SJCRH30 (cell line): ENCODE measurements around the gene LRRC75A. TPM values are rescaled to one million over a fixed set of nuclear protein-coding genes. Genes with fewer than 3 reads are reported as not detected.

Experiments used
- DNase-seq, 2 experiments: peaks; one replicate each; pipeline ENCODE4 v3.0.0-alpha.2; 2015 to 2020
- H3K27ac ChIP-seq: fragments of 250-450 bp; sonication (Bioruptor Pico); 2 replicates; pipeline ENCODE4 v1.5.1; 2020; ENCODE audit warnings: mild to moderate bottlenecking, moderate library complexity
- H3K27me3 ChIP-seq: fragments of 250-450 bp; sonication (Bioruptor Pico); 2 replicates; pipeline ENCODE4 v1.5.1; 2020; ENCODE audit warnings: mild to moderate bottlenecking, moderate library complexity
- H3K36me3 ChIP-seq: fragments of 250-450 bp; sonication (Bioruptor Pico); 2 replicates; pipeline ENCODE4 v1.5.1; 2020; ENCODE audit warnings: mild to moderate bottlenecking, moderate library complexity
- H3K4me1 ChIP-seq: fragments of 250-450 bp; sonication (Bioruptor Pico); 2 replicates; pipeline ENCODE4 v1.5.1; 2020; ENCODE audit warnings: mild to moderate bottlenecking, moderate library complexity
- H3K4me3 ChIP-seq: fragments of 250-450 bp; sonication (Bioruptor Pico); 2 replicates; pipeline ENCODE4 v1.5.1; 2020; ENCODE audit warnings: mild to moderate bottlenecking, moderate library complexity
- H3K9me3 ChIP-seq: fragments of 250-450 bp; sonication (Bioruptor Pico); replicated peaks from 2 replicates; pipeline ENCODE4 v1.5.1; 2020; ENCODE audit warnings: mild to moderate bottlenecking, moderate library complexity
- total RNA-seq: library from RNA; depleted of rRNA; stranded (reverse); fragments of >200 nt; shearing (Covaris generic); gene quantifications from 2 replicates; pipeline ENCODE4 v1.2.3, GENCODE V29; 2014

Gene LRRC75A
- total RNA-seq, 1 experiment from 2014 or later, result 3.7 TPM

DNA sequence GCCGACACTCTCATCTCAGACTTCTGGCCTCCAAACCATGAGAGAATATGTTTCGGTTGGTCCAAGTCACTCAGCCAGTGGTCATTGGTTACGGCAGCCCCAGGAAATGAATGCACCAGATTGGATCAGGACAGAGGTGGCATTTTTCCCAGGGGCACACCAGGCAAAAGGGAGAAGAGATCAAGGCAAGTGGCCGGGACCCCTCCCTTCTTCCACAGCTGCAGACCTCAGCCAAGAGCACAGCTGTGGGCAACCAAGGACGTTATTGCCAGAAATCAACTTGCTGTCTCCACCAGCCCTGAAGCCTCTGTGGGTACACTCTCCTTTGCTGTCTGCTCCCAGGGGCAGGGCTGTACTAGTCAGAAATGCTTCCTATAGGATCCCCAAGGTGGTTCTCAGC is 20.7 kb downstream of the LRRC75A start:
- Histone ChIP-seq H3K27me3 (no peaks in the 10 kb centered on the region), H3K36me3 (no peaks in the 10 kb centered on the region), H3K4me1 (peaks cover 22% of the 10 kb centered on the region), H3K27ac (no peak overlapping the region), H3K4me3 (no peak overlapping the region), H3K9me3 (no peaks in the 10 kb centered on the region)
- DNase-seq, result no peak

DNA sequence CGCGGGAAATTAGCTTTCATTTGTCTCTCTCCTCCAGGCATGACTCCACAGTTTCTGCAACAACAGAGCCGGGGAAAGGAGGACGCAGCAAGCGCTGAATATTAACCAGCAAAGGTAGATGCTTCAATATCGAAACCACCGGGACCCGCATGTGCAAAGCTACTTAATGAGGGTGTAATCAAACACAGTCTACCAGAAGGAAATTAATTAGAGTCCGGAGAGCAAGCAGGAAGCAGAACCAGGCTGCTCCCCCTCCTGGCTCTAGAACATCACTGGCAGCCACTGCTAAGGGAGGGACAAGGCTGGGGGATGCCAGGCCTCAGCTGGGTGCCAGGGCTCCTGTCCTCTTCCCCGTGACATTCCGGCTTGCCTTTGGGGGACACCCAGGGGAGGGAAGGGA is 21.7 kb downstream of the LRRC75A start:
- Histone ChIP-seq H3K36me3 (no peaks in the 10 kb centered on the region), H3K9me3 (no peaks in the 10 kb centered on the region), H3K4me1 (peaks cover 22% of the 10 kb centered on the region), H3K27ac (no peak overlapping the region), H3K4me3 (no peak overlapping the region), H3K27me3 (no peaks in the 10 kb centered on the region)
- no peak for DNase-seq

DNA sequence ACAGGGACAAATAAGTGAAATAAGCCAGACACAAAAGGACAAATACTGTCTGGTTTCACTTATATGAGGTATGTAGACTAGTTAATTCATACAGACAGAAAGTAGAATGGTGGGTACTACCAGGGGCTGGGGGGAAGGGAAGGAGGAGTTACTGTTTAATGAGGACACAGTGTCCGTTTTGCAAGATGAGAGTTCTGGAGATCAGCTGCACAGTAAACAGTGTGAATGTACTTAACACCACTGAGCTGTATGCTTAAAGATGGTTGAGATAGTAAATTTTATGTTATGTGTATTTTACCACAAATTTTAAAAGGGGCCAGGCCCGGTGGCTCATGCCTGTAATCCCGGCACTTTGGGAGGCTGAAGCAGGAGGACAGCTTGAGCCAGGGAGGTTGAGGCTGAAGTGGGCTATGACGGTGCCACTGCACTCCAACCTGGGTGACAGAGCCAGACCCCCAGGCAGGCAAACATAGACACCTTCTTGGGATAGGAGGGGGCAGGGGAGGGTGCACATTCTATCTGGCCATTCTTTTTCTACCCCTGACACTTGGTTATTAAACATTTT is 23.5 kb downstream of the LRRC75A start:
- Histone ChIP-seq H3K36me3 (no peaks in the 10 kb centered on the region), H3K9me3 (no peaks in the 10 kb centered on the region), H3K27me3 (no peaks in the 10 kb centered on the region), H3K4me1 (peaks cover 14% of the 10 kb centered on the region), H3K4me3 (no peak overlapping the region), H3K27ac (no peak overlapping the region)
- no peak for DNase-seq

DNA sequence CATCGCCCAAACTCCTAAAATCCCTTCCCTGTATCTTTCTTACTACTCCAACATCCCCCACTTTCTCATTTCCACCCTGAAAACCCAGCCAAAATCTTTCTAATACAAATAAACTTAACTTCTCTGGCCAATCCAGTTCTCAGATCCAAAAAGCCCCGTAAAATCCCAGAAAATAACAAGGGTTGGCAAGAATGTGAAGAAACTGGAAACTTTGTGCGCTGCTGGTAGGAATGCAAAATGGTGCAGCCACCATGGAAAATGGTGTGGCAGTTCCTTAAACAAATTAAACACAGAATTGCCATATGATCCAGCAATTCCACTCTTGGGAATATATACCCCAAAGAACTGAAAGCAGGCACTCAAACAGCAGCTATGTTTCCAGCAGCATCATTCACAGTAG is 24.1 kb downstream of the LRRC75A start:
- H3K27me3 ChIP-seq, result no peaks in the 10 kb centered on the region
- no peak for DNase-seq
- no peaks in the 10 kb centered on the region for H3K36me3 ChIP-seq
- no peak overlapping the region for H3K4me3 ChIP-seq
- H3K4me1 ChIP-seq, result peaks cover 17% of the 10 kb centered on the region
- H3K27ac ChIP-seq, result no peak overlapping the region
- H3K9me3 ChIP-seq, result no peaks in the 10 kb centered on the region

DNA sequence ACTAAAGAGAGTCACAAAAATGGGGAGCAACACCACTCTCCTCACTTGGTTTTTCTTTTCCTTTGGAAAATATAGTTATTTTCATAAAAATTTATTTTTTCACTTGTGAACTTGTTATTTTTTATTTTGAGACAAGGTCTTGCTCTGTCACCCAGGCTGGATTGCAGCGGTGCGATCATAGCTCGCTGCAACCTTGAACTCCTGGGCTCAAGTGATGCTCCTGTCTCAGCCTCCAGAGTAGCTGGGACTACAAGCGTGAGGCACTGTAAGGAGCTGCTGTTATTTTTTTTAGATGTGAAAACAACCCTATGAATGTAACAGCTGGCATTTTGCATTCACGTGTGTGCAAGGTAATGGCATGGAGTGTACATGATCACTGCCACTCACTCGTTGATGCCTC is 24.9 kb downstream of the LRRC75A start:
- Histone ChIP-seq H3K27ac (no peak overlapping the region), H3K4me3 (no peak overlapping the region), H3K27me3 (no peaks in the 10 kb centered on the region), H3K9me3 (no peaks in the 10 kb centered on the region), H3K36me3 (no peaks in the 10 kb centered on the region), H3K4me1 (peaks cover 17% of the 10 kb centered on the region)
- no peak for DNase-seq

DNA sequence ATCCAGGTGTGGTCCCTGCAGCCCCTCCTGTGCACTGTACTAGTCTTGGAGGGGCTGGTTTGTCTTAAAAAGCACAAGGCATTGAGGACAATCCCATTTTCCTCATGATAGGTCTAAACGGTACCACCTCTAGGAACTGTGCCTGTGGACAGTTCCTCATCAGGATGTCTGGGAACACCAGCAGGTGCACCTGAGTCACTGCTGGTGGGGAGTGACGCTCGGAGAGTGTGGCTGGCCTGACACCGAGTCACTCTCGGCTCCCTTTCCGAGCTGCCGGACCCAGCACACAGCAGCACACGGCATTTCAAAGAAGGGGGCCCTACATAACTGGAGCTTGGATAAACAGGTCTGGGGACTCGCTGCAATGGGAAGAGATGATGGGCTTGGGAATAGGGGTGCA is 25.6 kb downstream of the LRRC75A start:
- Histone ChIP-seq H3K36me3 (no peaks in the 10 kb centered on the region), H3K9me3 (no peaks in the 10 kb centered on the region), H3K4me3 (no peak overlapping the region), H3K27me3 (no peaks in the 10 kb centered on the region), H3K27ac (no peak overlapping the region), H3K4me1 (peaks cover 17% of the 10 kb centered on the region)
- DNase-seq, result no peak

DNA sequence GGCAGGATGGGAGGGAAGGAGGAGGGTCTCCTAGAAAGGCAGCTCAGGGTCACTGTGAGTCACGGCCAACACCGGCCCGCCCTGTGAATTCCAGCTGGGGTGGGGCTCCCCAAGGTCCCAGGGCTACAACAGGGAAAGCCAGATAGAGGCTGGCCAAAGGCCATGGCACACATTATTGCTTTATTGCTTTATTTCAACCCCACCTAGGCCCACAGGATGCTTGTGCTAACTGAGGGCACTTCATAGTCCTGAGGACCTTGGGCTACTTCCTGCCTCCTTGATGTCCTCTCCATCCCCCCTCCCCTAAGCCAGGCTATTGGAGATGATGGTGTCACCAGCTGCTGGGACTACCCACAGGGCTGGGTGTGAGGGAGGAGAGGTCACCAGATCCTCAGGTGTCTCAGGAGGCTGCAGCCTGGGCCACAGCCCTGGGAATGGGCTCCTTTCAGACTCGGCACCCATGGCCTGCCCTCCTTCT is 26.1 kb downstream of the LRRC75A start:
- no peak for DNase-seq

DNA sequence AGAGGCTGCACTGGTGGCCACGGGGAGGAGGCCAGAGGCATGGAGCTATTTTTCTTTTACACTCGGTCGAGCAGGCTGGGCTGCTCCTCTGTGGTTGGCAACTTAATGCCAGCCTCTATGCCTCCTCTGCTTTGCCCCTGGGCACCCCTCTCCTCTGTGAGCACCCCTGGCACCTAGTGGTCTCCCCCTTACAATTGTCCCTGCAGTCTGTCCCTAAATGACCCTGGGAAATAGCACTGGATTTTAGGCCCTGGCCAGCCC is 27.0 kb downstream of the LRRC75A start:
- Histone ChIP-seq H3K9me3 (no peaks in the 10 kb centered on the region), H3K4me3 (no peak overlapping the region), H3K27me3 (no peaks in the 10 kb centered on the region), H3K4me1 (peaks cover 11% of the 10 kb centered on the region), H3K27ac (no peak overlapping the region), H3K36me3 (no peaks in the 10 kb centered on the region)
- no peak for DNase-seq

More for the DNA sequence above, 26.1 kb downstream of the LRRC75A start:
- Histone ChIP-seq H3K27ac (no peak overlapping the region), H3K4me3 (no peak overlapping the region), H3K27me3 (no peaks in the 10 kb centered on the region), H3K36me3 (no peaks in the 10 kb centered on the region), H3K4me1 (peaks cover 17% of the 10 kb centered on the region), H3K9me3 (no peaks in the 10 kb centered on the region)

DNA sequence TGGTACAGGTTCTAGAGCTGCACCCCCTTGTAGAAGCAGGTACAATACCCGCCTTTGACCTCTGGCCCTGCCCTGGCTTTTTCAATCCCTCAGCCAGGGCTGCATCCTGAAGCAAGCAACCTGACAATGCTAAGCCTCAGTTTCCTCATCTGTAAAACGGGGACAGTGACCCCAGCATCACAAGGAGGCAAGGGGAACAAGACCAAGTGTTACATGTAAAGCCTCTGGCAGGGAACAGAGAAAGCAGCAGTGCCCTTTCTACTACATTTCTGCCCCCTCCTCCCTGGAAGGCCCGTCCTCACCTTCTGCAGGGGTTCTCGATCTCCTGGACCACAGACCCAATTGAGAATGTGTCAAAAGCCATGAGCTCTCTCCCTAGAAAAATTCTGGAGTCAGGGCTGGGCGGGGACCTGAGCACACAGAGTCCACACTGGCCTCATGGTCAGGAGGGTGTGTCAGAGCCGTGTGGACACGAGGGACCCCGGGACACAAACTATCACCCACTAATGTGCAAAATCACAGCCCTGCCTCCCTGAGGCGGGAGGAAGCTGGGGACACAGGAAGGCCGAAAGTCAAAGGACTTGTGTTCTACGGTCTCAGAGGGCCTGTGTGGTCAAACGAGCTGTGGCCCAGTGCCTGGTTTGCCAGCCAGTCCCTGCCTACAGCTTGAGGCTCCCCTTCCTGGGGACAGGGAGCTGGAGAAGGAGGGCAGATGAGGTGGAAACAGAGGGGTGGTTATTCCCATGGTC is 27.5 kb downstream of the LRRC75A start:
- H3K4me3 ChIP-seq, result no peak overlapping the region
- no peaks in the 10 kb centered on the region for H3K27me3 ChIP-seq
- H3K9me3 ChIP-seq, result no peaks in the 10 kb centered on the region
- no peak for DNase-seq
- peaks cover 6% of the 10 kb centered on the region; the same call in 1 of the 2 replicates for H3K4me1 ChIP-seq
- H3K27ac ChIP-seq, result no peak overlapping the region
- no peaks in the 10 kb centered on the region for H3K36me3 ChIP-seq

DNA sequence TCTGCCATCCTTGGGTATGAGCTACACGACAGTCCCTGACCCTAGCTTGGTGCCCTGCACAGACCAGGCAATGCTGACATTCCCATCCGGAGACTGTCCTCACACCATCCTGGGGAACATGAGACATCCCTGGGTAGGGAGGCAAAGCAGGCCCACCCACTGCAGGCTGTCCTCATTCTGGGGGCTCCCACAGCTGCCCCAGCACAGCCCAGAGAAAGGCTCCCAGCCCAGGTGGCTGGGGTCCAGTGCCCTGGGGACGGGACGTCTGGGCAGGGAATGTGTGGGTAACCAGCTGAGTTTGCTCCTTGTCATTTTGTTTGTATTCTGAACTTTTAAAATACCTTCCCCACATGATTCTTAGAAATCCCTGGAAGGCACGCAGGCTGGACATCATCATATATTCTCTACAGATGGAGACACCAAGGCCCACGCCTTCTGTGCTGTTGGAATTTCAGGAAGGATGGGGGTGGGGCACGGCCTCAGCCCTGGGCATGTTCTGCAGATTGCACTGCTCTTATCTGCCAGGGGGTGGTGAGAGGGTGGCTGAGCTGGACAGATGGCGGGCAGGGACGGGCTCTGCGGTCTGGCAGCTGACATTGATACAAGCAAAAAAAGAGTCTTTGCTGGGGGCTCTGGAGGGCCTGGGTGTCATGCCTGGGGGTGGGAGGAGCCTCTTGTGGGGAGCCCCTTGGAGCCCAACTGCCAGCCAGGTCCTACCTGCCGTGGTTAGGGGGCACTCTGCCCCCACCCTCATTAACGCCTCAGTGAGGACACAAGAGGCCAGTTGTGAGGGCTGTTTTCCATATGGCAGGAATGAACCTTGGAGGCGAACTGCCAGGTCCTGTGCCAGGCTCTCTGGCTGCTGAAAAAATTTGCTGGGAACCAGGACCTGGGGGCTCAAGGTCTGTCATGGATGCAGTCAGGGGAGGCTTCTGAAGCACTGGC is 28.4 kb downstream of the LRRC75A start:
- Histone ChIP-seq H3K4me1 (peaks cover 5% of the 10 kb centered on the region; the same call in 1 of the 2 replicates), H3K27ac (no peak overlapping the region), H3K4me3 (no peak overlapping the region), H3K27me3 (no peaks in the 10 kb centered on the region), H3K9me3 (no peaks in the 10 kb centered on the region), H3K36me3 (no peaks in the 10 kb centered on the region)
- peak; percentile 58 to 66 for DNase-seq

DNA sequence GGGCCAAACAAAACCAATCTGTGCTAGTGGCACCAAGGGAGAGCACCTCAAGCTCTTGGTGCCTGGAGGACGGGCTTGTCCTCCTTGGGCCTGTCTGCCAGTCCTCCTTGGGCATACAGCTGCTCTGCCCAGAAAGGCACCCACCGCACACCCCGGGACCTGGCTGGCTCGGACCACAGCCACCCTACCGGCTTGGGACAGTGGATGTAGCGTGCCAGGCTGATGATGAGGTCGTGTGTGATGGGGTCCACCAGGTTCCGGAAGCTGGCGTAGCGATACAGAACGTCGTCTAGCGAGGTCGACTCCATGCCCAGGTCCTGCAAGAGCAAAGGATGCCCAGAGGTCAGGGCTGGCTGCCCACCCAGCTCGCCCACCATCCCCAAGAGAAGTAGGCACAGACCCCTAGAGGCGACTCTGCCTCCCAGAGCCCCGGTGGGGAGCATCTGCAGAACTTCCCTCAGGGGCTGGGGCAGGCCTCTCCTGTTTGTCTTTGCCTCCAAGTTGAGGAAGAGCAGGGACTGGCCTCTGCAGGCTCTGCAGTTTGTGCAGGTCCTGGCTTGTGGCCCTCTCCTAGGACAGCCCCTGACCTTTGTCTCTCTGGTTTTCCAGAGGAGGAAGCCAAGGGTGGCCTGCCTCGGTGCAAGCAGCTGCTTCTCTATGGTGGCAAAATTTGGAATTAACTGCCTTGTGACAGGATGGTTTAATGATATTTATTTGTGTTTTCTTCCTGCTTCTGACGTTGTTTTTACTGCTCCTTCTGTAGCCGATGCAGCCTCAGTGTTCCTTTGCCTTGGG is 29.7 kb downstream of the LRRC75A start:
- Histone ChIP-seq H3K27ac (no peak overlapping the region), H3K4me1 (peaks cover 5% of the 10 kb centered on the region; the same call in 1 of the 2 replicates), H3K27me3 (no peaks in the 10 kb centered on the region), H3K4me3 (no peak overlapping the region), H3K36me3 (no peaks in the 10 kb centered on the region), H3K9me3 (no peaks in the 10 kb centered on the region)
- DNase-seq, result no peak

DNA sequence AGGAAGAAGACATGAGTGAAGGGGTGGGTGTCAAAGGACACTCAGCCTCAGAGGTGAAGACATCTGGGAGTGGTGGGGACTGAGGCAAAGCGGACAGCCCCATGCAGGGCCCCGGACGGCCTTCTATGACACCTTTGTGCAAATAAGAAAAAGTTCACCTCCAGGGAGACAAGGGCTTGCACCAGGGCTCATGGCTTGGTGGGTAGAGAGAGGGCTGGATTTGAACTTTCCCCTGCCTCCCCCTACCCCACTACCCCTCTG is 30.5 kb downstream of the LRRC75A start:
- DNase-seq, result no peak
- Histone ChIP-seq H3K4me1 (peaks cover 5% of the 10 kb centered on the region; the same call in 1 of the 2 replicates), H3K36me3 (no peaks in the 10 kb centered on the region), H3K9me3 (no peaks in the 10 kb centered on the region), H3K4me3 (no peak overlapping the region), H3K27ac (no peak overlapping the region), H3K27me3 (no peaks in the 10 kb centered on the region)

DNA sequence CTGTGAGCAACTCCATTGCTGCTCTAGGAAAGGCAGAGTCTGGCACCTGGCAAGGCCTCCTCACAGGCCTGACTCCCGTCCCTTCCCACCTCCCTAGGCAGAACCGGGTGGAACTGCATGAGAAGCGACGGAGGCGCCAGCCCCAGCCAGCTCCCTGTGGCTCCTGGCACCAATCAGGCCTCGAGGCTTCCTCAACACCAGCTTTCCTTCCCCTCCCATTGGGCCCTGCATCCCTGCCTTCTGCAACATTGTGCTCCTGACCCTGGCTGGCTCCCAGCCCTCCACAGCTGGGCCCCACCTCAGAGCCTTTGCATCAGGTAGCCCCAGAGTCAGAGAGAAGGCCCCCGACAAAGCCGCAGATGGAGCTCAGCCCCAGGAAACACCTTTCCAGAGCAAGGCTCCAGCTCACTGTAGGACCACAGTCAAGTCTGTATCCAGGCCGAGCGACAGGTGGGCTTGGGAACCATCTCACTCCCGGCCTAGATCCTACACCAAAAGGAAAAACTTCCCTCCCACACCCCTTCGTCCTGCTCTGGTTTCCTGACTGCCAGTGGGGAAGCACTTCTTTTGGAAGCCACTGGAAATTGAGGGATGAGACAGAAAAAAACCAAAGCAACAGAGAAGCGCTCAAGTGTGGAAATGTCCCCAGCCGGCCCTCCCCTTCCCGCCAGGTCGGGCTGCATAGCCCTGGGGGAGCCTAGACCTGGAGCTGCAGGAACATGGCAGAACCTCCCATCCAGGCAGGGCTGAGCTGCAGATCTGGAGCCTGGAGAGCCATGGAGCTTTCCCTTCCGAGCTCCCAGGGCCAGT is 31.0 kb downstream of the LRRC75A start:
- Histone ChIP-seq H3K4me1 (peaks cover 5% of the 10 kb centered on the region; the same call in 1 of the 2 replicates), H3K27me3 (no peaks in the 10 kb centered on the region), H3K27ac (no peak overlapping the region), H3K4me3 (no peak overlapping the region), H3K9me3 (no peaks in the 10 kb centered on the region), H3K36me3 (no peaks in the 10 kb centered on the region)
- DNase-seq, result no peak
